ENCODE results near the gene OSBPL5.
"Not testable (repeated sequence)": the region's sequence is repeated elsewhere in the genome, so short reads cannot be mapped to it uniquely, and the experiment has no call there.

Gene OSBPL5

DNA sequence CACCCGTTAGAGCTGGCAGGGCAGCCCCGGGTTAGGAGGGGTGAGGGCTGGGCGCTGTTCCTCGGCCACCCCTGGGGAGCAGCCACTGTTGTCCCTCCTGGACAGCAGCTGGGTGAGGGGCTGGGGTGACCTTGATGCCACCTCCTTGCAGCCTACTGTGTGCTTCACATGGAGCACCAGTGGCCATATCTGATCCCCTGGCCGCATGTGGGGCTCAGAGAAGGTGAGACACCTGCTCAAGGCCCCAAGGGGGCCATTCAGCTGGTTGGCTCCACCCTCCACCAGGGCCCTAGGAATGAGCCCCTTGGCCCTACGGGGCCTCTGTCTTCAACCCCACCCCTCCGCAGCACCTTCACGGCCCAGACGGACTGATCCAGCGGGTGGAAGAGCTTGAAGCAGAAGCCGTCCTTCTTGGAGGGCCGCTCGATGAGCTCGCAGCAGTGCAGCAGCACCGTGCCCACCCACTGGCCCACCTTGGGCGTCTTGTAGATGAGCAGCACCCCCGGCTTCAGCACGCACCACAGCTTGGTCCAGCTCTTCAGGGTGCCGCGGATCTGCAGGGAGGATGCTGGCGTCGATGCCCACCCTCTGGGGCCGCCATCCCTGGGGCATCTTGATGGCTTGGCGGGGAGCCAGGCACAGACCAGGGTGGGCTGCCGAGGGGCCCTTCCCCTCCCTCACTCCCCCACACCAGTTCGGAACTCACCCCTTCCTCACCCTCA is 44.9 kb downstream of the OSBPL5 start:
- DNase-seq = no peak

DNA sequence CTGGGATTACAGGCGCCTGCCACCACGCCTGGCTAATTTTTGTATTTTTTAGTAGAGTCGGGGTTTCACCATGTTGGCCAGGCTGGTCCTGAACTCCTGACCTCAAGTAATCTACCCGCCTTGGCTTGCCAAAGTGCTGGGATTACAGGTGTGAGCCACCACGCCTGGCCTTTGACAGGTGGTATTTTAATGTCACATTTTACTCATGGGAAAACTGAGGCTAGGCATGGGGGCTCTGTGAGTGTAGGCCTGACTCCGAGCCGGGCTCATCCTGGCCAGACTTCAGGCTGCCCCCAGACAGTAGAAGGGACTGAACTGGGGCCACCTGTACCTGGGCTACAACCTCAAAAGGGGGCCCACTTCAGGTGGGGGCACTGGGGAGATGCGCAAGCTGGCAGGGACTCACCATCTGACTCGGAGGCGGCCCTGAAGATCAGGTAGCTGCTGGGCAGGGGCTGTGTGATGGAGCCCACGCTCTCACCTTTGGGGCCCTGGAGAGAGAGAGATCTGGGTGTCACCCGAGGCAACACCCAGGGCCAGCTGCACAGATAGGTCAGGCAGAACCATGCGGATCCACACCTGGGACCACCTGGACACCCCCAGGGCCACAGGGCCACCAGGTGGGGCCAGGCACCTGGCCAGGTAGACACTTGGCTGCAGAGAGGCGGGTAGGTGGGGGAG is 45.8 kb downstream of the OSBPL5 start:
- no peak for DNase-seq

DNA sequence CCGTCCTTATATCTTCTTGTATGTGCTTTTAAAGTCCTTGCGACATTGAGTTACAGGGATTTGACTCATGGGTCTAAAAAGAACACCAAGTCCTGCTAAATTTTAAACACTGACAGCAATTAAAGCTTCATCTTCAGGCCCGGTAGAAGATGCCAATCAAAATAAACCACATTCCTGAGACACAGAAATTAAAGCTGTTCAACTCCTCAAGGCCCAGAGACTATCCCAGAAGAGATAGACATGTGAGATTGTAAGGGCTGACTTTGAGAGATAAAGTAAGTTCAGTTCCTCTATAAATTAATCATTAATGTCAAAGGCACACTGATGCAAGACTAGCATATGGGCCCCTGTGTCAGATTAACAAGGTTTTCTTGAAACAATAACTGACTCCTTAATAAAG is 49.8 kb downstream of the OSBPL5 start:
- DNase-seq = no peak

DNA sequence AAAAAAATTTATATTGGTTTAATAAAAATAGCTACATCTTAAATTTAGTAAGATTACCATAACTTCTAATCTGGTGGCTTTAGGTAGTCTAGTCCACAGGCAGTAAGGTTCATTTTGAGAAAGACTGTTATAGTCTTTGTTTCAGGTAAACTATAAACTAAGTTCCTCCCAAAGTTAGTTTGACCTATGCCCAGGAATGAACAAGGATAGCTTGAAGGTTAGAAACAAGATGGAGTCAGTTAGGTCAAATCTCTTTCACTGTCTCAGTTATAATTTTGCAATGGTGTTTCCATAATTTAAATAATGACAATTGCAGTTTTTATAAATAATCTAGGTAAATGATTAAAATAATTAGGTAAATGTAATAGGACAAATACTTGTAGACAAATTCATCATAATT is 51.4 kb downstream of the OSBPL5 start:
- DNase-seq = not testable (repeated sequence)

DNA sequence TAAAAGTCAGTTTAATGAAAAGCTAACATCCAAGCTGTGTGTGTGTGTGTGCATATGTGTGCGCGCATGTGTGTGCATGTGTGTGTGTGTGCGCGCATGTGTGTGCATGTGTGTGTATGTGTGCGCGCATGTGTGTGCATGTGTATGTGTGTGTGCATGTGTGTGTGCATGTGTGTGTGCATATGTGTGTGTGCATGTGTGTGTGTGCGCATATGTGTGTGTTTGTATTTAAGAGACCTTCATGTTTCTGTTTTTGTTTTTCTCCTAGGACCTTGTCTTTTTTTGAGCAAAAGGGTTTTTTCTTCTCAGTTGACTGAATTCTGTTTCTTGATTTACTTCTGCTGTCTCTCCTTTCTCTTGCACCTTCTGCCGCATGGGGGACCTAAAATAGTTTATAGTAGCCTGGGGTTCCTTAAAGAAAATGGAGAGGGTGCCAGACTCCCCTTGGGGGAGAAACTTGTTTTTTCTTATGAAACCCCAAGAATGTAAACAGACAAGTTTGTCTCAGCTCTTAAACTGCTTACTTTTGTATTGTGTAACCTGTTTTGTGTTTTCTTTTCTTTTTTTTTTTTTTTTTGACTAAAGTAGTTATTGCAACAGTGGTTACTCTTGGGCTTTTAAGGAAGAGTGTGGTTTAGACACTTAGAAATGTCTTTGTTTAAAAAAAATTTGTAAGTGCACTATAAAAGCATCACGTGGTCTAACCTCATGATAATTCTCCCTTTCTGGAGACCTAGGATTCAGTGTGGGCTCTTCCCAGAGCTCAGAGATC is 53.0 kb downstream of the OSBPL5 start:
- no peak for DNase-seq

DNA sequence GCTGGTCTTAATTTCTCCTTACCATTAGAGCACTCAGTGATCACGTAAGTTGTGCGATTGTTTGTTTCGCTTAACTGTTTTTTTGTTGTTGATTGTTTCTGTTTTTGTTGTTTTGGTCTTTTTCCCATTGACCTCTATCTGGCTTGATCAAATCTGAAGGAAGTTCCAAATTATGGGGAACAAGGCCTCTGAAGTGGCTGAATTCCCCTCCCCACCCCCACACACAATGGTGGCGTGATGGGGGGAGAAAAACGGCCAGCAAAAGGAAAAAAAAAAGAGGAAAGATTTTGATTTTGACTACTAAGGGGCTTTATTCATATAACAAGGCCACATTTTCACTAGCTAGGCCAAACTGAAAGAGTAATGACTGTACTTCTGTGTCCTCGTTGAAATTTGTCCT is 53.6 kb downstream of the OSBPL5 start:
- no peak for DNase-seq

DNA sequence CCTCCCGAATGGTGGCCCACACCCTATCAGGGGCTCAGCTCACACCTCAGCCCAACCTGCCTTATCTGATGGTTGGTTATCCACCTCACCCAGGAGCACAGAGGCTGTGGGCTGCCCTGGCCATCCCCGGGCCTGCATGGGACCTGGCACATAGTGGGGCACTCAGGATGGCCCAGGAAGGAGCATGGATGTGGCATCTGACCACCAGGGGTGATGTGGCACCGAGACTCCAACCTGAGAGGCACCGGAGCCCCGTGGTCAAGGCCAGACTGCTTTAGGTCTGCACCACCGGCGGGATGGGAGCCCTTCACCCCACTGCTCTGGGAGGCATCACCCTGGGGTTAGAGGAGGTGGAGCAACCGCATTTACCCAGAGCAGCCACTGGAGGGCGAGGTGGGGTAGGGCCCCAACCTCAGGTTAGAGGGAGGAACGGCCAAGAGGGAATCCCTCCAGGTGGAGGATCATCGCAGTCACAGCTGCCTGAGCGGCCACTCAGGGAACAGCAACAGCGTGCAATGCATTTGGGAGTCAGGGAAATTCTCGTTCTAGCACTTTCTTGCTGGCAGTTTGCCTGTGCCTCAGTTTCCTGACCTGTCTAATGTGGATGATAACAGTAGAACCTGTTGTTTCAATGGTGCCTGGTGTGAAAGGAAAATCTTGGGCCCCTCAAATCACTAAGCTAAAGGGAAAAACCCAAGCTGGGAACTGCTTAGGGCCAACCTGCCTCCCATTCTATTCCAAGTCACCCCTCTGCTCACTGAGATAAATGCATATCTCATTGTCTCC is 55.0 kb downstream of the OSBPL5 start:
- DNase-seq = no peak

DNA sequence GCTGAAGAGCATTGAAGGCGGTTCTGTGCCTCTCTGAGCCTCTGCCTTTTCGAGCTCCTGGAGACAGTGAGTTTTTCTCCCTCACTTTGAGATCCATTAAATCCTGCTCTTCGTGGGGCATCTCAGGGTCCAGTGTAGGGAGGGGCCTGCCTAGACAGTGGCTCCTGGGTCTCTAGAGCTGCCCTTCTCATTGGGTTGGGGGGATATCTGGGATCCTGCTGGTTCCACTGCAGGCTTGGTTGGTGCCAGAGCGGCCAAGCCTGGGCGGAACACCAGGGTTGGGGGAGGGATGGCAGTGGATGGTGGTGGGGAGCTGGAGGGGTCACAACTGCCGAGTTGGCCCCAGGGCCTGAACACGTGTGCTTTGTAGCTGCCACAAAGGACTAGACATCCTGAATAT is 55.7 kb downstream of the OSBPL5 start:
- DNase-seq = no peak

DNA sequence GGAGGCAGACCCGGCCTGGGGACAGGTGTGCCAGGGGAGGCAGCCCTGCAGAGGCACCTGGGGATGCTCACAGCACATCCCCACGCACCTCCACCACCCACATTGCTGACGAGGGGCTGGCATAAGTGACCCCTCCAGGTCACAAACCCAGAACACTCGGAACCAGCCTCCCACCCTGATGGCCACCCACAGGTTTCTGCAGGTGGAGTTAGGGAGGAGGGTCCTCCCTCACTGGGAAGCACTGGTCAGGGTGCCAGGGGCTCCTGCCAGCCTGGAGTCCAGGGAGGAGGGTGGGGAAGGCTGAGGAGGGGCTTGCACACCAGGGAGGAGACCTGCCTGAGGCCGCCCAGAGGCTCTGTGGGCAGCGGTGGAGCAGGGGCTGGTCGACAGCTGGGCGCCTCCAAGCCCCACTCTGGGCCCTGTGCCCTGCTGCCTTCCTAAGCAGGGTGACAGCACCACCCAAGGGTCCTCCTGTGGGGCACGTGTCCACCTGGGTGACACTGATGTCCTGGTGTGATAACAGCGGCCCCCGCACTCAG is 56.9 kb downstream of the OSBPL5 start:
- no peak for DNase-seq

DNA sequence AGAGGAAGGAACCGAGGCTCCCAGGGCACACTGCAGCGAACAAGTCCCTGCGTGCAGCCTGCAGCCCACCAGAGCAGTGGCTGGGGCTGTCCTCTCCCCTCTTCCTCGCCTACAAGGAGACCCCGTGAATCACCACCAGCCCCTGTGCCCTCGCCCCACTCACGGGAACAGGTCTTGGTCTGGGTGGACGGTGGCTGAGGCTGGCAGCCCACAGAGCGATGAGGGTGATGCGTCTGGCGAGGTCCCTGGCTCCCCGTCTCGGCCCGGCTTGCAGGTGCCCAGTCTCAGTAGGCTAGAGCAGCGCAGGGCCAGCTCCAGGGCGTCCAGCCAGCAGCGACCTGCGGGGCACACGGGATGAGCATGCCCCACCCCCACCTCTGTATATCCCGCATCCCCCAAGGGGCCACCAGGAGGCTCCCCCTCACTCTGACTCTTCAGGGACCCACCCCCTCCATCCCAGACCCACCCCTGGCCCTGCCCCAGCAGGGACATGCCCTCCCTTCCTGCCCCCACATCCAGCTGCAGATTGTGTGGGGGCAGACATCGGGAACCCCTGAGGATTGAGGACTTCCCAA is 57.4 kb downstream of the OSBPL5 start:
- DNase-seq = no peak

DNA sequence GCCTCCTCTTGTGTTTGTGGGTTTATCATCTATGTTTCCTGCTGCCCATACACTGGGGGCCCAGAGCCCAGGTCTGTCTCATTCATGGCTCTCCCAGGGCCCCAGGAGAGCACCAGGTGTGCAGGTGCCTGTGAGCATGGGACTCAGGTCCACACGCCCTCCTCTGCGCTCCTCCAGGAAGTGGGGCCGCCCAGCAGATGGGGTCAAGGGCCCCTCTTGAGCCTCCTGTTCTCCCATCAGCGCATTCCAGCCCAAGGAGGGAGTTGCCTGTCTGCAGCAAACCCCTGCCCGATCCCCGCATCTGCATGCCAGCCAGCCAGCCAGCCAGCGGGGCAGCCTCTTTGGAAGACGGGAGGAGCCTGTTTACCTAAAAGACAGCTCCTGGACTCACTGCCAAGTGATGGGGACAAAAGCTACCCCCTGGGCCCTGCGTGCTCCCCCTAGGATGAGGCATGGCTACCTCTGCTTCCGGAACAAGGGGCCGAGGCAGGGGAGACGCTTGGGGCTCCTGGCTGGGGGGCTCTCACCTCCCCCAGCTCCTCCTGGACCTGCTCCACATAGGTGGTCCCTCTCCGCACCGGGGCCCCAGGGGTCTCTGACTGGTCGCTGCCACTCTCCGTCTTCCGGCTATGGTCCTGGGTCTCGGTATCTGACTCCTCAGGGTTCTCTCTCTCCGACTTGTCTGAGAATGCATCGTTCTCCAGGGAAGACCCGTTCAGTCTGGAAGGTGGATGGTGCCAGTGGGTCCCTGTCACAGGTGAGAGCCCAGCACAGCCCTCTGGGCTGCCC is 58.2 kb downstream of the OSBPL5 start:
- no peak for DNase-seq

DNA sequence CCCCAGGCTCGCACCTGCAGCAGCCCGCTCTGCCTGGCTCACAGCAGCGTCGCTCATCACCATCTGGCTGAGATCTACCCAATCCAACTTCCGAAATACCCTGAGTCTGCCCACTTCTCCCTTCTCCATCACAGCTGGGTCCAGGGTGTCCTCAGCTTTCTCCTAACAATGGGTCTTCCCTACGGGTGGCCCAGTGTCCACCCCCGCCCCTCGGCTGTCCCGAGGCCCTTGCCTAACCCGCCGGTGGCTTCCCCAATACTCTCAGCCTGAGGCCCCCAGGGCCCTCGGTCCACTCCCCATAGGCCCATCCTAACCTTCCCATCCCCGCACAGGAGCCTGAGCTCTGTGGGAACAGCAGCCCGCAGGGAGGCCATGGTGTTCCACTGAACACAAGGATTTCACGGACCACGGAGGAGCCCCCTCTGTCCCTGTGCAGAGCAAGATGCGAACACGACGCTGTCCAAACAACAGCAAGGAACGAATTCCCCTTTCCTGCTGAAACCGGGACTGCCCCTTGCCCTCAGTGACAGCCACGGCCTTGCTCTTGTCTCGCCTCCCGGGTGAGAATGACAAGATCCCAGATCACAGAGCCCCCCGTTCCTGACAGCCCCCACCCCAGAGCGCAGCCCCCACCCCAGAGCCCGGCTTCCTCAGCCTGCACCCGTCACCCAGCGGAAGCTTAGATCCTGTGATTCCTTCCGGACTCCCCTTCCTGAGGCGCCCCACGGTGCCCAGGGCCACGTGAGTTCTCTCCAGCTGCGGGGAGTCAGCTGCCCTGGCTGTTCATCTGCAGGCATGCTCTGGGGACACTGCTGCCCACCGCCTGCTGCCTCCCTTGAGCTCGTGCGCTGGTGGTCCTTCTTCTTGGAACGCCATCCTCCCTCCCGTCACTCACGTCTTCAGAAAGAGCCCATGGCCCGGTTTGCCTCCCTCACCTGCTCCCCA is 59.0 kb downstream of the OSBPL5 start:
- DNase-seq = no peak

DNA sequence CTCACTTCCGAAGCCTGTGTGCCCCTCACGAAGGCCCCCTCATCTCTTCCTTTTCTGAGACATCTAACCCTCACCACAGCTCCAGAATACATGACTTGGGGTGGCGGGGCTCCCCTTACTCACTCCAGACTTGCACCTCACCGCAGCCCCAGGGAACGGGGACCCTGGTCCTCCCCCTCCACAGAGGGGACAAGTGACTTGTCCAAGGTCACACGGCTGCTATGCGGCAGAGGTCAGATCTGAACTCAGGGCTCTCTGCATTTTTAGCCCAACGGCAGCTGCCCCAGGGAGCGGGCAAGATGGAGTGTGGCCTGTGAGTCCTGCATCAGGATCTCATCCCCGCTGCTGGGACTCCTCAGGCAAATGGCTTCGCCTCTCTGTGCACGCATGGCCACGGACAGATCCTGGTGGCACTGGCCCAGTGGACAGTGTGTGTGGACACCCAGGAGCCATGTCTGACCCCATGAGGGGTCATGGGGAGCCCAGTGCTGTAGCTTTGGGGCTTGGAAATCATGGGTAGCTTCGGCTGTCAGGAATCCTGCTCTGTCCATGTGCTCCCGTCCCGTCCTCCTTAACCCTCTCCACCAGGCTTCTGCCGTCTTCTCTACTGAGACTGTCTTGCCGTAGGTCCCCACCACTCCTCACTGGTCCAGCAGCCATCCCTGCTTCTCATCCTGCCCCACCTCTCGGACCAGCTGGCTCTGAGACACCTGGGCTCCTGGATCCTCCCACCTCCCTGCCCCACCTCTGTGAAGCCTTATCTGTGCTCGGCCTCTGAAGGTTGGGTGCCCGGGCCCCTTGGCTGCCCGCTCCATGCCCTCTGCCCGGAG is 59.9 kb downstream of the OSBPL5 start:
- no peak for DNase-seq

DNA sequence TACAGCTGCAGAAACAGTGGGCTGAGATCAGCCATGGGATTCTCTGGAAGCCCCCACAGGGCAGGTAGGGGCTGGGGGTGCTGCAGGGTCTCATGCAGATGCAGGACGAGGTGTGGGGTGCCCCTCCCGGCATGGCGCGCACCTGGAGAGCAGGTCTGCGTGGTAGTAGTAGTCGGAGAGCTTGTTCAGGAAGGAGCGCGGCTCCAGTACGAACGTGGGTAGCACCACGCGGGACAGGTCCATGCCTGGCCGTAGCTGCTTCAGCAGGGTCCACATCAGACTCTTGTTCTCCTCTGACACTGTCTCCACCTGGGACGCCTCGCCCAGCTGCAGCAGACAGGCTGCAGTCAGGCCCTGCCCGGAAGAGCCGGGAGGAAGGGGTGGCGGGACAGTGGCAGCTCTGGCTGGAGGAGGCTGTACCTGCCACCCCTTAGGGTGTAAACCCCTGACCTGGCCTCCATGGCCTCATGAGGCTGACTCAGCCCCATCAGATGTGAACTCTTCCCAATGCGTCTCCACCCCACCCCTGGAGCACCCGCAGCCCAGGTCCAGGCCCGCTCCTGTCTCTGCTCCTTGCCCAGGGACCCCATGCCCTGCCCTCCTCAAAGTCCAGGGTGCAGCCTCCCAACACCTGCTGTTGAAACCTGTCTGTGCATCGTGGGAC is 60.9 kb downstream of the OSBPL5 start:
- no peak for DNase-seq

DNA sequence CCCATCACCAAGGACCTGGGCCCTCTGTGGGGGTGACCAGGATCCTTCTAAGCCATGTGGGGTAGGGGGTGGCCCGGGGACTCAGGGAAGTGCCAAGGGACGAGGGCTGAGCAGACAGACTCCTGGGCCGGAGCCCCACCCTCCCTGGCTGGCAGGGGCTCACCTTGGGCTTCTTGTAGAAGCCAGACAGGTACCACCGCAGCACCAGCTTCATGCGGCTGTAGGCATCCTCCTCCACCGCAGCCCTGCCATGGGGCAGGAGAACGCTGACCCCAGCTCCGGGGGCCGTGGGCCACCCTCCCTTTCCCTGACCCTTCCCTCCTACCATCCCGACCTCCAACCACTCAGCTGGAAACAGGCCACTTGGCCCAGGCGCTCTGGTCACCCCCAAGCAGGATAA is 62.0 kb downstream of the OSBPL5 start:
- DNase-seq = no peak

DNA sequence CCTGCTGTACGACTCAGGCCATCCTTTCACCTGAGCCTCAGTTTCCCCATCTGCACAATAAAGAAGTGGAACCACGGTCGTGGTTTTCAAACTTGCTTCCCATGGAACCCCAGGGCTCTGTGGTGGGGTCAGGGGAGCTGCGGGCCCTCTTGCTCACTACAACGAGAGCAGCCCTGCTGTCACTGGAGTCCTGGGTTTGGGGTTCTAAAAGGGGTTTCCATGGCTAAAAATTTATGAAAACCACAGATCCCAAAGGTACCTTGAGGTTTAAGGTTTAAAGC is 62.5 kb downstream of the OSBPL5 start:
- DNase-seq = no peak

DNA sequence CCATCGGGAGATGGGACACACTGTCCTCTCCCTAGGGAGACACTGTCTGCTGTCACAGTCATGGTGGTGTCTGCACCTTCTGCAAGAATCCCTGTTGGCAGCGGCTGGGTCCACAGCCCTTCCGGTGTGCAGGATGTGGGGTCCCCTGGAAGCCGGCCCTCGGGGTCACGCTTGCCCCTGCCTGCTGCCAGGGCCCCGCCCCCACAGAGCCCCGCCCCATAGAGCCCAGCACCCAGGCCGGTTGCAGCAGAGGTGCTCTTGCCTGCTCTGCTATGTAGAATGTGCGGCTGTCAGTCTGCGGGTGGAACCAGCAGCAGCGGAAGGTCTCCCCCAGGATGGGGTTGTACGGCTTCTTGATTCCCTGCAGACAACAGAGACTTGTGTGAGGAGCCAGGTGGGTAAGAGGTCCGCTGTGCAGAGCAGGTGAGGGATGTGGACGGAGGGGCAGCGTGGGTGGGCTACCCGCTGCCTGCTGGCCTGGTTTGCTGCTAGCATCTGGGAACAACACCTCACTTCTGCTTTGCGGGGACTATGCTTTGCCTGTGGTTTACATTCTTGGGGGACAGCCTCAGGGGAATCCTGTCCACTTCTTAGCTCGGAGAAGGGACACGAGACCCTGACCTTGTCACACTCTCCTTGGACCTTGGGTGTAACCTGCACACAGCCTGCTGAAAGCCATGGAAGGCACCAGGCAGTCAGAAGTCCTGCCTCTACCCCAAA is 63.0 kb downstream of the OSBPL5 start:
- no peak for DNase-seq

DNA sequence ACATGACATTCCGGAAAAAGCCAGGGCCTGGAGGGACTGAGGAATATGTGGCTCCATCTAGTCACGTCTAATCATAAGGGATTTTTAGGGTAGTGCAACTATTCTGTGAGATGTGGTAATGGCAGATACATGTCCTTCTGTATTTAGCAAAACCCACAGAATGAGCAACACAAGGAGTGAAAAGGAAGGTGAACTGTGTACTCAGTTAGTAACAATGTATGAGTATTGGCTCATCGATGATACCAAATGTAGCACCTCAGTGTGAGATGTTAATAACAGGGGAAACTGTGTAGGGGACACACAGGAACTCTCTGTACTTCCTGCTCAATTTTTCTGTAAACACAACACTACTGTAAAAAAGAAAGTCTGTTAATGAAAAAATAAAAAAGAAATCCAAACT is 65.9 kb downstream of the OSBPL5 start:
- no peak for DNase-seq
